GM12878 (cell line): ENCODE results near the gene ACACB. TPM values are rescaled to one million over a fixed set of nuclear protein-coding genes. Genes with fewer than 3 reads are reported as not detected.

Experiments
- ATAC-seq: fragments of 200-7000 bp; cut with Tn5 transposase; 3 replicates; pipeline ENCODE4 v1.9.1; 2020; ENCODE audit warnings: mild to moderate bottlenecking, moderate library complexity
- BruUV-seq: library from RNA; stranded (reverse); fragments of 400-500 nt; replicated peaks from 2 replicates; lab custom pipeline; 2021; lab: Mats Ljungman, UMichigan
- CTCF ChIA-PET: fragments of 300-600 bp; sonication (Branson Sonifier 250); formaldehyde crosslinking; extraction: SDS; loops from one replicate; lab custom pipeline; 2021; ENCODE audit warnings: inconsistent platforms; lab: Yijun Ruan, JAX
- POLR2A ChIA-PET: fragments of 350-600 bp; formaldehyde crosslinking; extraction: SDS; loops from one replicate; lab custom pipeline; 2021; ENCODE audit warnings: inconsistent platforms; lab: Charles Lee
- RAD21 ChIA-PET: fragments of 300-600 bp; sonication (Branson Sonifier 250); formaldehyde crosslinking; loops from one replicate; lab custom pipeline; 2023; ENCODE audit warnings: antibody characterized with exemption; ENCODE audit not compliant: unreplicated experiment; lab: Charles Lee
- SMC1A ChIA-PET: fragments of 300-600 bp; sonication (Branson Sonifier 250); formaldehyde crosslinking; loops from one replicate; lab custom pipeline; 2023; ENCODE audit not compliant: unreplicated experiment, uncharacterized antibody; lab: Charles Lee
- DNase-seq: peaks from one replicate; pipeline ENCODE4 v3.0.0-alpha.2; 2011; ENCODE audit warnings: low read depth, low spot score
- FAIRE-seq: peaks from 3 replicates; lab custom pipeline; 2011; peaks lifted over from hg19 to GRCh38; lab: Jason Lieb, UNC
- H2AFZ ChIP-seq: 2 replicates; pipeline ENCODE4 v1.6.0; 2011; ENCODE audit warnings: low read depth, low read length, control low read depth; ENCODE audit not compliant: control insufficient read depth
- H3K27ac ChIP-seq: 2 replicates; pipeline ENCODE4 v1.5.1; 2011; ENCODE audit warnings: control low read depth; ENCODE audit not compliant: control insufficient read depth, insufficient read depth
- H3K27me3 ChIP-seq, 2 experiments: replicated peaks in 1 of 2; 2 replicates each; pipeline versions ENCODE4 v1.6.0 to v1.6.1; 2011; ENCODE audit warnings: low read length in 1 of 2; ENCODE audit not compliant: control insufficient read depth in 2 of 2, insufficient read depth in 2 of 2
- H3K36me3 ChIP-seq, 2 experiments: 2 replicates each; pipeline ENCODE4 v1.5.1; 2011; ENCODE audit warnings: low read length in 1 of 2; ENCODE audit not compliant: control insufficient read depth in 2 of 2, insufficient read depth in 2 of 2
- H3K4me1 ChIP-seq: 2 replicates; pipeline ENCODE4 v1.6.1; 2011; ENCODE audit warnings: mild to moderate bottlenecking, low read length, moderate library complexity, mixed read lengths; ENCODE audit not compliant: control insufficient read depth, insufficient read depth
- H3K4me2 ChIP-seq: 2 replicates; pipeline ENCODE4 v1.6.0; 2011; ENCODE audit warnings: control low read depth; ENCODE audit not compliant: control insufficient read depth, insufficient read depth
- H3K4me3 ChIP-seq: fragments of 200-600 bp; sonication (generic); 2 replicates; pipeline ENCODE4 v1.5.1; 2016
- H3K79me2 ChIP-seq: 2 replicates; pipeline ENCODE4 v1.6.0; 2011; ENCODE audit warnings: low read length; ENCODE audit not compliant: control insufficient read depth, insufficient read depth
- H3K9ac ChIP-seq: 2 replicates; pipeline ENCODE4 v1.8.0; 2011; ENCODE audit warnings: low read length, control low read depth, mixed read lengths; ENCODE audit not compliant: control insufficient read depth, insufficient read depth
- H3K9me3 ChIP-seq: replicated peaks from 3 replicates; pipeline ENCODE4 v1.5.1; 2011; ENCODE audit warnings: mild to moderate bottlenecking, low read length; ENCODE audit not compliant: control insufficient read depth, insufficient read depth
- H4K20me1 ChIP-seq: 2 replicates; pipeline ENCODE4 v1.6.0; 2011; ENCODE audit not compliant: control insufficient read depth, insufficient read depth
- ETV6 ChIP-seq, 2 experiments: fragments of 450-650 bp in 1 of 2; IDR thresholded peaks in 1 of 2; conservative IDR thresholded peaks in 1 of 2; 2 replicates each; pipeline ENCODE4 v1.6.1; 2014; ENCODE audit warnings: antibody characterized with exemption in 1 of 2, borderline replicate concordance in 1 of 2, low read depth in 1 of 2, mild to moderate bottlenecking in 1 of 2, moderate library complexity in 1 of 2
- HDAC2 ChIP-seq: fragments of 200-600 bp; sonication (generic); IDR thresholded peaks from 2 replicates; pipeline ENCODE4 v1.6.1; 2017
- JUND ChIP-seq: IDR thresholded peaks from 2 replicates; pipeline ENCODE4 v1.6.1; 2012; ENCODE audit warnings: low read depth, mild to moderate bottlenecking, low read length, improper control_type of control experiment, moderate library complexity
- SMAD1 ChIP-seq: fragments of 450-650 bp; IDR thresholded peaks from 2 replicates; pipeline ENCODE4 v1.6.1; 2018; ENCODE audit warnings: mild to moderate bottlenecking, low read depth; ENCODE audit not compliant: partially characterized antibody
- SMAD5 ChIP-seq: IDR thresholded peaks from 2 replicates; pipeline ENCODE4 v1.6.1; 2016; ENCODE audit warnings: antibody characterized with exemption, low read depth
- TCF12 ChIP-seq: IDR thresholded peaks from 2 replicates; pipeline ENCODE4 v1.6.1; 2011; ENCODE audit warnings: low read depth, mild to moderate bottlenecking, low read length
- ZBED1 ChIP-seq: IDR thresholded peaks from 2 replicates; pipeline ENCODE4 v1.6.1; 2016; ENCODE audit warnings: borderline replicate concordance
- in situ Hi-C: fragments of 300-500 bp; cut with MboI; formaldehyde crosslinking; loops from 9 replicates; pipeline ENCODE4 v1.14.3; 2018; ENCODE audit warnings: mixed read lengths
- intact Hi-C: fragments of 100-400 bp; cut with micrococcal nuclease; formaldehyde crosslinking; loops from one replicate; pipeline ENCODE4 v1.14.2; 2022; ENCODE audit not compliant: unreplicated experiment
- polyA plus RNA-seq, 11 experiments: library from polyadenylated mRNA; depleted of rRNA in 4 of 11; unstranded in 6 of 11; stranded (reverse) in 5 of 11; fragments of >200 nt; fragmentation: Nextera tagmentation in 4 of 11; fragmentation: Illumina TruSeq in 1 of 11; extraction: Ambion mirVana in 4 of 11; extraction: Trizol in 1 of 11; gene quantifications; 1 replicate in 1 of 11; 2 replicates in 10 of 11; pipeline versions ENCODE4 v1.2.1 to v1.2.3, GENCODE V29; 2011 to 2016; ENCODE audit warnings: inconsistent platforms in 2 of 11, missing spikeins in 2 of 11, low read depth in 1 of 11
- total RNA-seq, 4 experiments: library from RNA; depleted of rRNA in 3 of 4; stranded (reverse); fragments of >200 nt in 3 of 4; fragmentation: Illumina TruSeq in 1 of 4; extraction: Trizol in 1 of 4; gene quantifications; 2 replicates each; pipeline versions ENCODE4 v1.2.1 to v1.2.3, GENCODE V29; 2013 to 2021
- TF ChIP-seq, protein P1 (sequence below): IDR thresholded peaks from 2 replicates; pipeline ENCODE4 v1.6.1; 2011; ENCODE audit warnings: low read depth, mild to moderate bottlenecking, low read length, moderate library complexity, borderline replicate concordance; ENCODE audit errors: extremely low read depth
- TF ChIP-seq, protein P2 (sequence below): IDR thresholded peaks from 2 replicates; pipeline ENCODE4 v1.6.1; 2011; ENCODE audit warnings: borderline replicate concordance, low read depth, mild to moderate bottlenecking, moderate library complexity, mixed read lengths, low read length; ENCODE audit not compliant: insufficient read depth; ENCODE audit errors: extremely low read length
- TF ChIP-seq, protein P3 (sequence below): IDR thresholded peaks from 2 replicates; pipeline ENCODE4 v1.6.1; 2011; ENCODE audit warnings: mild to moderate bottlenecking, low read depth, low read length, moderate library complexity; ENCODE audit not compliant: insufficient replicate concordance
- TF ChIP-seq, protein P4 (sequence below): fragments of 450-650 bp; formaldehyde crosslinking; IDR thresholded peaks from 2 replicates; pipeline ENCODE4 v1.4.0; 2020; ENCODE audit warnings: mild to moderate bottlenecking, moderate library complexity

ACACB gene
- total and polyA plus RNA-seq, 10 of the 15 experiments (the other 5 are each of a cell fraction or from before 2014, with no cell fraction given), result 0.05 to 1.9 (median 0.38) TPM; not detected in 2

DNA sequence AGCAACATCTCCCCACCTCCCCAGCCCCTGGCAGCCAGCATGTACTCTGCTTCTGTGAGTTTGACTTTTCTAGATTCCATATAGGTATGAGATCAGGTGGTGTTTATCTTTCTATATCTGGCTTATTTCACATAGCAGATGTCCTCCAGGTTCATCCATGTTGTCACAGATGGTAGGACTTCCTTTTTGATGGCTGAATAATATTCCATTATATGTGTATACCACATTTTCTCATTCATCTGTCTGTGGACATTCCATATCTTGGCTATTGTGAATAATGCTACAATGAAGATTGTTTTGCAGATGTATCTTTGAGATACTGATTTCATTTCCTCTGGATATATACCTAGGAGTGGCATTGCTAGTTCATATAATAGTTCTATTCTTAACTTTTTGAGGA lies 41.5 kb upstream of the ACACB start:
- no peak for FAIRE-seq
- BruUV-seq, result no TSS peak

More for the DNA sequence above, 41.5 kb upstream of the ACACB start:
- no peaks in the 10 kb centered on the region for H3K36me3 ChIP-seq
- H3K79me2 ChIP-seq, result no peaks in the 10 kb centered on the region
- DNase-seq (no peak), ATAC-seq (no peak)
- H2AFZ ChIP-seq, result no peak overlapping the region
- H3K4me2 ChIP-seq, result no peak overlapping the region
- no peaks in the 10 kb centered on the region for H3K27me3 ChIP-seq
- H3K4me3 ChIP-seq, result no peak overlapping the region
- CTCF ChIA-PET, result interaction anchor here (1.1 kb wide), 1 partner anchor 18 kb away, joined by 3 read pairs; the partner anchor contains the start of gene ALKBH2
- no peaks in the 10 kb centered on the region for H4K20me1 ChIP-seq
- no peaks in the 10 kb centered on the region for H3K4me1 ChIP-seq
- TF ChIP-seq, protein P1, sequence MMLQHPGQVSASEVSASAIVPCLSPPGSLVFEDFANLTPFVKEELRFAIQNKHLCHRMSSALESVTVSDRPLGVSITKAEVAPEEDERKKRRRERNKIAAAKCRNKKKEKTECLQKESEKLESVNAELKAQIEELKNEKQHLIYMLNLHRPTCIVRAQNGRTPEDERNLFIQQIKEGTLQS, result no peak
- no peak for TF ChIP-seq HDAC2
- no peak for TF ChIP-seq SMAD1
- TF ChIP-seq, protein P2, sequence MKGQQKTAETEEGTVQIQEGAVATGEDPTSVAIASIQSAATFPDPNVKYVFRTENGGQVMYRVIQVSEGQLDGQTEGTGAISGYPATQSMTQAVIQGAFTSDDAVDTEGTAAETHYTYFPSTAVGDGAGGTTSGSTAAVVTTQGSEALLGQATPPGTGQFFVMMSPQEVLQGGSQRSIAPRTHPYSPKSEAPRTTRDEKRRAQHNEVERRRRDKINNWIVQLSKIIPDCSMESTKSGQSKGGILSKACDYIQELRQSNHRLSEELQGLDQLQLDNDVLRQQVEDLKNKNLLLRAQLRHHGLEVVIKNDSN, result no peak
- TF ChIP-seq TCF12, result no peak
- TF ChIP-seq SMAD5, result no peak
- no peak for TF ChIP-seq ZBED1
- TF ChIP-seq JUND, result no peak
- no peak for TF ChIP-seq ETV6 (conservative IDR thresholded peaks at IDR 0.05 in 1 of 2, IDR thresholded peaks at IDR 0.05 in 1 of 2; ENCODE audit: borderline replicate concordance in 1 of 2, low read depth in 1 of 2)
- TF ChIP-seq, protein P3, sequence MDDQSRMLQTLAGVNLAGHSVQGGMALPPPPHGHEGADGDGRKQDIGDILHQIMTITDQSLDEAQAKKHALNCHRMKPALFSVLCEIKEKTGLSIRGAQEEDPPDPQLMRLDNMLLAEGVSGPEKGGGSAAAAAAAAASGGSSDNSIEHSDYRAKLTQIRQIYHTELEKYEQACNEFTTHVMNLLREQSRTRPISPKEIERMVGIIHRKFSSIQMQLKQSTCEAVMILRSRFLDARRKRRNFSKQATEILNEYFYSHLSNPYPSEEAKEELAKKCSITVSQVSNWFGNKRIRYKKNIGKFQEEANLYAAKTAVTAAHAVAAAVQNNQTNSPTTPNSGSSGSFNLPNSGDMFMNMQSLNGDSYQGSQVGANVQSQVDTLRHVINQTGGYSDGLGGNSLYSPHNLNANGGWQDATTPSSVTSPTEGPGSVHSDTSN, result no peak
- TF ChIP-seq, protein P4, sequence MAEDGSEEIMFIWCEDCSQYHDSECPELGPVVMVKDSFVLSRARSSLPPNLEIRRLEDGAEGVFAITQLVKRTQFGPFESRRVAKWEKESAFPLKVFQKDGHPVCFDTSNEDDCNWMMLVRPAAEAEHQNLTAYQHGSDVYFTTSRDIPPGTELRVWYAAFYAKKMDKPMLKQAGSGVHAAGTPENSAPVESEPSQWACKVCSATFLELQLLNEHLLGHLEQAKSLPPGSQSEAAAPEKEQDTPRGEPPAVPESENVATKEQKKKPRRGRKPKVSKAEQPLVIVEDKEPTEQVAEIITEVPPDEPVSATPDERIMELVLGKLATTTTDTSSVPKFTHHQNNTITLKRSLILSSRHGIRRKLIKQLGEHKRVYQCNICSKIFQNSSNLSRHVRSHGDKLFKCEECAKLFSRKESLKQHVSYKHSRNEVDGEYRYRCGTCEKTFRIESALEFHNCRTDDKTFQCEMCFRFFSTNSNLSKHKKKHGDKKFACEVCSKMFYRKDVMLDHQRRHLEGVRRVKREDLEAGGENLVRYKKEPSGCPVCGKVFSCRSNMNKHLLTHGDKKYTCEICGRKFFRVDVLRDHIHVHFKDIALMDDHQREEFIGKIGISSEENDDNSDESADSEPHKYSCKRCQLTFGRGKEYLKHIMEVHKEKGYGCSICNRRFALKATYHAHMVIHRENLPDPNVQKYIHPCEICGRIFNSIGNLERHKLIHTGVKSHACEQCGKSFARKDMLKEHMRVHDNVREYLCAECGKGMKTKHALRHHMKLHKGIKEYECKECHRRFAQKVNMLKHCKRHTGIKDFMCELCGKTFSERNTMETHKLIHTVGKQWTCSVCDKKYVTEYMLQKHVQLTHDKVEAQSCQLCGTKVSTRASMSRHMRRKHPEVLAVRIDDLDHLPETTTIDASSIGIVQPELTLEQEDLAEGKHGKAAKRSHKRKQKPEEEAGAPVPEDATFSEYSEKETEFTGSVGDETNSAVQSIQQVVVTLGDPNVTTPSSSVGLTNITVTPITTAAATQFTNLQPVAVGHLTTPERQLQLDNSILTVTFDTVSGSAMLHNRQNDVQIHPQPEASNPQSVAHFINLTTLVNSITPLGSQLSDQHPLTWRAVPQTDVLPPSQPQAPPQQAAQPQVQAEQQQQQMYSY, result no peak
- TF ChIP-seq, all 136 proteins: peak for 0
- in situ Hi-C loops (no loop called here), intact Hi-C loops (no loop called here)
- ChIA-PET POLR2A (no interaction called here), SMC1A (no interaction called here), RAD21 (no interaction called here)
- no peak overlapping the region for H3K9ac ChIP-seq
- H3K9me3 ChIP-seq, result no peaks in the 10 kb centered on the region; the same call in 2 of the 3 replicates
- no peak overlapping the region for H3K27ac ChIP-seq
